Osteoblast (primary cell): ENCODE results near the gene FBXO17. TPM values are rescaled to one million over a fixed set of nuclear protein-coding genes. Genes with fewer than 3 reads are reported as not detected.

Source experiments
- DNase-seq: peaks from one replicate; pipeline ENCODE4 v3.0.0; 2011; ENCODE audit warnings: low spot score, mixed read lengths; ENCODE audit not compliant: insufficient read length; ENCODE audit errors: missing footprints
- H2AFZ ChIP-seq: 2 replicates; pipeline ENCODE4 v1.6.0; 2011; ENCODE audit warnings: mild to moderate bottlenecking, low read length
- H3K27ac ChIP-seq: 2 replicates; pipeline ENCODE4 v1.5.1; 2011; ENCODE audit warnings: mild to moderate bottlenecking, low read depth, low read length, moderate library complexity
- H3K27me3 ChIP-seq: 2 replicates; pipeline ENCODE4 v1.6.0; 2012; ENCODE audit warnings: mild to moderate bottlenecking, control low read depth, inconsistent platforms, low read length, moderate library complexity; ENCODE audit not compliant: insufficient read depth
- H3K36me3 ChIP-seq: 2 replicates; pipeline ENCODE4 v1.5.1; 2011; ENCODE audit warnings: mild to moderate bottlenecking, low read length, control low read depth, moderate library complexity; ENCODE audit not compliant: insufficient read depth
- H3K4me1 ChIP-seq: 2 replicates; pipeline ENCODE4 v1.5.1; 2011; ENCODE audit warnings: mild to moderate bottlenecking, low read length, control low read depth, moderate library complexity; ENCODE audit not compliant: insufficient read depth
- H3K4me2 ChIP-seq: 2 replicates; pipeline ENCODE4 v1.6.0; 2011; ENCODE audit warnings: mild to moderate bottlenecking, low read length; ENCODE audit not compliant: insufficient read depth
- H3K4me3 ChIP-seq: fragments of 200-600 bp; sonication (generic); 3 replicates; pipeline ENCODE4 v1.5.1; 2012; ENCODE audit warnings: mild to moderate bottlenecking, low read length, inconsistent platforms; ENCODE audit not compliant: insufficient read depth
- H3K79me2 ChIP-seq: 2 replicates; pipeline ENCODE4 v1.6.0; 2012; ENCODE audit warnings: mild to moderate bottlenecking, low read length, control low read depth, inconsistent platforms; ENCODE audit not compliant: insufficient read depth
- H3K9me3 ChIP-seq: 2 replicates; pipeline ENCODE4 v1.5.1; 2011; ENCODE audit warnings: low read depth, low read length, control low read depth
- H4K20me1 ChIP-seq: 2 replicates; pipeline ENCODE4 v1.6.0; 2012; ENCODE audit warnings: mild to moderate bottlenecking, low read length, control low read depth; ENCODE audit not compliant: insufficient read depth
- total RNA-seq: library from RNA; depleted of rRNA; stranded (reverse); fragments of >200 nt; gene quantifications from 2 replicates; pipeline ENCODE4 v1.2.3, GENCODE V29; 2012
- TF ChIP-seq, protein P1 (sequence below): IDR thresholded peaks from 2 replicates; pipeline ENCODE4 v1.5.1; 2011; ENCODE audit warnings: mild to moderate bottlenecking, low read depth, low read length, moderate library complexity; ENCODE audit errors: extremely low read depth

The FBXO17 gene
- total RNA-seq, 1 donor, result 40.9 TPM

DNA sequence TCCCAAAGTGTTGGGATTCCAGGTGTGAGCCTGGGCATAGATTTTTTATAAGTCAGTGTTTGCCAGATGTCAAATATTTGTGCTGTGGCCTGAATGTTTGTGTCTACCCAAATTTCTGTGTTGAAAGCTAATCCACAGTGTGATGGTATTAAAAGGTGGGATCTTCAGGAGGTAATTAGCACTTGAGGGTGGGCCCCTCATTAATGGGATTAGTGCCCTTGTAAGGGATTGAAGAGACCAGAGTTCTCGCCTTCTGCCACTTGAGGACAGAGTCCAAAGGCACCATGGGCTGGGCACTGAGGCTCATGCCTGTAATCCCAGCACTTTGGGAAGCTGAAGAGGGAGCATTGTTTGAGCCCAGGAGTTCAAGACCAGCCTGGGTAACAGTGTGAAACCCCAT lies 9.7 kb upstream of the FBXO17 start:
- TF ChIP-seq, protein P1, sequence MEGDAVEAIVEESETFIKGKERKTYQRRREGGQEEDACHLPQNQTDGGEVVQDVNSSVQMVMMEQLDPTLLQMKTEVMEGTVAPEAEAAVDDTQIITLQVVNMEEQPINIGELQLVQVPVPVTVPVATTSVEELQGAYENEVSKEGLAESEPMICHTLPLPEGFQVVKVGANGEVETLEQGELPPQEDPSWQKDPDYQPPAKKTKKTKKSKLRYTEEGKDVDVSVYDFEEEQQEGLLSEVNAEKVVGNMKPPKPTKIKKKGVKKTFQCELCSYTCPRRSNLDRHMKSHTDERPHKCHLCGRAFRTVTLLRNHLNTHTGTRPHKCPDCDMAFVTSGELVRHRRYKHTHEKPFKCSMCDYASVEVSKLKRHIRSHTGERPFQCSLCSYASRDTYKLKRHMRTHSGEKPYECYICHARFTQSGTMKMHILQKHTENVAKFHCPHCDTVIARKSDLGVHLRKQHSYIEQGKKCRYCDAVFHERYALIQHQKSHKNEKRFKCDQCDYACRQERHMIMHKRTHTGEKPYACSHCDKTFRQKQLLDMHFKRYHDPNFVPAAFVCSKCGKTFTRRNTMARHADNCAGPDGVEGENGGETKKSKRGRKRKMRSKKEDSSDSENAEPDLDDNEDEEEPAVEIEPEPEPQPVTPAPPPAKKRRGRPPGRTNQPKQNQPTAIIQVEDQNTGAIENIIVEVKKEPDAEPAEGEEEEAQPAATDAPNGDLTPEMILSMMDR, result no peak
- Histone ChIP-seq H4K20me1 (no peaks in the 10 kb centered on the region), H3K9me3 (no peaks in the 10 kb centered on the region), H3K4me1 (peaks cover 5% of the 10 kb centered on the region), H2AFZ (no peak overlapping the region), H3K4me2 (no peak overlapping the region), H3K4me3 (no peak overlapping the region), H3K36me3 (no peaks in the 10 kb centered on the region), H3K27me3 (no peaks in the 10 kb centered on the region), H3K27ac (no peak overlapping the region), H3K79me2 (no peaks in the 10 kb centered on the region)
- DNase-seq, result no peak

DNA sequence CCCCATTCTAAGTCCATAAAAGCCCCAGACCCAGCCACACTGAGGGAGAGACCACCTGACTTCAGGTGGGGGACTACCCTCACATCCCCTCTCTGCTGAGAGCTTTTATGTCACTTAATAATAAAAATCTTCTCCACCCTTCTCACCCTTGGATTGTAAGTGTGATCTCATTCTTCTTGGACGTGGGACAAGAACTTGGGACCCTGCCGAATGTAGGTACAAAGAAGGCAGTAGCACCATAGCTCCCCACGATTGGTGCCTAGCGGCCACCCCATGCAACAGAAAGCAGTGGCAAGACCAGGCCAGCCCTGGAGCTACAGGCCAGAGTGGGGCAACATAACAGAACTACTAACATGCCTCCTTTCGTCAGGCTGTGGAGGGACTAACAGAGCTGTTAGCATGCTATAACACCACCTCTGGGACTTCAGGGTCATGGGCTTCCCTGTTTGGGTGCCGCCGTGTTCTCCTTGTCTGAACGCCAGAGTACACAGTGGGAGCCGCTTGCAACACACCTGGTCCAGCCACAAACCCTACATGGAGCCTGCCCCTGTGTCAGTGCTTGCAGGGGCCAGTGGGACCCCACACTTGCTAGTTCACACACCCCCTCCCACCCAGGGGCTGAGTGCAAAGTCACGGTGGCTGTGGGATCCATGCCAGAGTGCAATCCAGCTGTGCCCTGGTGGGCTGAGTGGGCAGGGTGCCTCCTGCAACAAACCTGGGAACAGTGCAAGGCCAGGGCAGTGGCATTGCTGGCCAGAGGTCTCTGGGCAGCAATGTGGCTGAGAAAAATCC lies 5.2 kb upstream of the FBXO17 start:
- Histone ChIP-seq H3K27me3 (no peaks in the 10 kb centered on the region), H4K20me1 (no peaks in the 10 kb centered on the region), H3K79me2 (no peaks in the 10 kb centered on the region), H3K4me3 (no peak overlapping the region), H3K27ac (no peak overlapping the region), H3K4me1 (peaks cover 12% of the 10 kb centered on the region), H3K9me3 (no peaks in the 10 kb centered on the region), H2AFZ (no peak overlapping the region), H3K4me2 (no peak overlapping the region), H3K36me3 (no peaks in the 10 kb centered on the region)
- no peak for DNase-seq
- TF ChIP-seq, protein P1, result no peak

DNA sequence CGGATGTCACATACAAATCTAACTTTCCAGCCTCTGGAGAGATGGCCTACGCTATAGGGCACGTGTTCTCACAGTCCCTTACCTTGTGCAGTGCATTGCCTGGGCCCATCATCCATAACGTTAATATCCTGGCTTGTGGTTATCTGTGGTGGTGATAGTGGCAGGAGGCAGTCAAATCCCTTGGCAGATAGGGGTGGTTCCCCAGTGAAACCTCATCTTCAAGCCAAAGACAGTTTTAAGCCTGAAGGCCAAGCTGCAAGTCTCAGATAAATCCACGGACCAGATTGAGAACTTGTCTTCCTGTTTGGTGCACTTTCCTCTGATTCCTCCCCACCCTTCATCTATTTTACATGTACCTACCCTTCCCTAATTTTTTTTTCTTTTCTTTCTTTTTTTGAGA lies 4.3 kb upstream of the FBXO17 start:
- Histone ChIP-seq H3K4me2 (no peak overlapping the region), H2AFZ (no peak overlapping the region), H3K79me2 (no peaks in the 10 kb centered on the region), H3K27ac (no peak overlapping the region), H3K36me3 (no peaks in the 10 kb centered on the region), H3K9me3 (no peaks in the 10 kb centered on the region), H4K20me1 (no peaks in the 10 kb centered on the region), H3K4me1 (peaks cover 17% of the 10 kb centered on the region), H3K4me3 (no peak overlapping the region), H3K27me3 (no peaks in the 10 kb centered on the region)
- no peak for DNase-seq
- TF ChIP-seq, protein P1, result no peak

DNA sequence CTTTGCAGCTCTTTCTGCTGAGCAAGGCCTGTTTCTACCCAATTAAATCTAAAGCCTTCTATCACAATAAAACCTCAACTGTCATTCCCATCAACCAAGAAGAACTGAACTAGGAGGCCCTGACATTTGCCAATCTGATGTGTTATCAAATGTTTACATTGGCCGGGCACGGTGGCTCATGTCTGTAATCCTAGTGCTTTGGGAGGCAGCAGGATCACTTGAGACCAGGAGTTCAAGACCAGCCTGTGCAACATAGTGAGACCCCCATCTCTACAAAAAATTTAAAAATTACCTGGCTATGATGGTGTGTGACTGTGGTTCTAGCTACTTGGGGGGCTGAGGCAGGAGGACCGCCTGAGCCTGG lies 2.8 kb upstream of the FBXO17 start:
- Histone ChIP-seq H3K79me2 (peaks cover 3% of the 10 kb centered on the region), H3K36me3 (no peaks in the 10 kb centered on the region), H4K20me1 (no peaks in the 10 kb centered on the region), H3K4me1 (peaks cover 19% of the 10 kb centered on the region), H3K27ac (no peak overlapping the region), H2AFZ (peak overlapping the region; percentile 70), H3K4me3 (no peak overlapping the region), H3K27me3 (no peaks in the 10 kb centered on the region), H3K4me2 (no peak overlapping the region), H3K9me3 (no peaks in the 10 kb centered on the region)
- TF ChIP-seq, protein P1, result no peak
- no peak for DNase-seq
